Right atrium auricular region (tissue), 2 donors: ENCODE measurements around the gene APOL4. TPM values are rescaled to one million over a fixed set of nuclear protein-coding genes. Genes with fewer than 3 reads are reported as not detected.
"Not testable (repeated sequence)": the region's sequence is repeated elsewhere in the genome, so short reads cannot be mapped to it uniquely, and the experiment has no call there.

Experiments used
- DNase-seq: peaks from one replicate; pipeline ENCODE4 v3.0.0-alpha.2; 2019; ENCODE audit warnings: low spot score
- H3K27ac ChIP-seq, 2 donors: fragments of 200-600 bp; sonication (generic); 1 replicate in 1 of 2; 2 replicates in 1 of 2; pipeline ENCODE4 v1.5.1; 2016 to 2019
- H3K27me3 ChIP-seq, 2 donors: fragments of 200-600 bp; sonication (generic); one replicate each; pipeline versions ENCODE4 v1.5.1 to v1.6.0; 2017 to 2019
- H3K36me3 ChIP-seq: fragments of 200-600 bp; sonication (generic); one replicate; pipeline ENCODE4 v1.5.1; 2016
- H3K4me1 ChIP-seq, 2 donors: fragments of 200-600 bp; sonication (generic); one replicate each; pipeline versions ENCODE4 v1.5.1 to v1.6.0; 2017 to 2019
- H3K4me3 ChIP-seq, 2 donors: fragments of 200-600 bp; sonication (generic); 1 replicate in 1 of 2; 2 replicates in 1 of 2; pipeline ENCODE4 v1.5.1; 2017 to 2019; ENCODE audit warnings: mild to moderate bottlenecking in 1 of 2, moderate library complexity in 1 of 2
- H3K9me3 ChIP-seq, 2 donors: fragments of 200-600 bp; sonication (generic); one replicate each; pipeline ENCODE4 v1.5.1; 2019
- total RNA-seq, 2 donors: library from RNA; depleted of rRNA; stranded (reverse); fragments of >200 nt; gene quantifications; one replicate each; pipeline ENCODE4 v1.1.0, GENCODE V29; 2016
- TF ChIP-seq, protein P1 (sequence below), 2 donors: fragments of 200-600 bp; sonication (generic); IDR thresholded peaks; one replicate each; pipeline ENCODE4 v1.5.1; 2019; ENCODE audit warnings: antibody characterized with exemption in 2 of 2

APOL4 gene
- total RNA-seq, 2 donors from 2014 or later = 0.24 to 2.1 TPM

DNA sequence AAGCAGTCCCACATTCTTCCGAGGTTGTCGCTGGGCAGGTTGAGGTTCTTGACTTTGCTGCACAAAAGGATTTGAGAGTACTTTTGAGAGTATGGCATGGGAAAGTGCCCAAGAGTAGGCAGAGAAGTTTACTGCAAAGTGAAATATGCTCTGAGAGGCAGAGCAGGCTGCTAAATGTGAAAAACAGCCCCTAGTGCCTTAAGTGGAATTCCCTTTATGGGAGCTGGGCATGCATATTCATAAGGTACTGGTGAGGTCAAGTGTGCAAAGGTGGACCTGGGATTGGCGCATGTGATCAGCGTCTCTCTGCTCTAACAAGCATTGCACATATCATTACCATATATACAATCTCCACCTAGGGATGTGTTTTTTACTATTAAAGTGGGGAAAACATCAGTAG, 12.0 kb upstream of the APOL4 start:
- Histone ChIP-seq H3K9me3 (no peaks in the 10 kb centered on the region), H3K27ac (no peak overlapping the region)
- DNase-seq = no peak

DNA sequence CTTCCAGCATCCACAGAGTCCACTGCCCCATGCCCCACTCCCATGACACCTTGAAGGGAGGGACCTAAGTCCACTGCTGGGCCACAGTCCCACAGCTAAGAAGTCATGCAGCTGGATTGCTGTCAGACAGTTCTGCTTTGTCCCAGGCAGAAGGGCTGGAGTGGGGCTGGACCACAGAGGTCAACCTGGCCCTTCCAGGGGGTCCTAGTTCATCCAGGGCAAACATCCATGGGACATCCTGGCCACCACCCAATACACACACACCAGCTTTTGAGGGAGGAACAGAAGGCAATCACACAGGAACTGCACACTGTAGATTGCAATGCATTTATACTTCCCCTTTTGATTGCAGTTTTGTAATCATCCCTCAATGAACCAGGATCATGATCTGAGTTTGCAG, 11.3 kb upstream of the APOL4 start:
- Histone ChIP-seq H3K9me3 (no peaks in the 10 kb centered on the region), H3K36me3 (no peaks in the 10 kb centered on the region), H3K4me3 (no peak overlapping the region), H3K27me3 (no peaks in the 10 kb centered on the region), H3K4me1 (peaks cover 0 to 4% of the 10 kb centered on the region in 2 donors), H3K27ac (no peak overlapping the region)
- DNase-seq = no peak
- TF ChIP-seq, protein P1, sequence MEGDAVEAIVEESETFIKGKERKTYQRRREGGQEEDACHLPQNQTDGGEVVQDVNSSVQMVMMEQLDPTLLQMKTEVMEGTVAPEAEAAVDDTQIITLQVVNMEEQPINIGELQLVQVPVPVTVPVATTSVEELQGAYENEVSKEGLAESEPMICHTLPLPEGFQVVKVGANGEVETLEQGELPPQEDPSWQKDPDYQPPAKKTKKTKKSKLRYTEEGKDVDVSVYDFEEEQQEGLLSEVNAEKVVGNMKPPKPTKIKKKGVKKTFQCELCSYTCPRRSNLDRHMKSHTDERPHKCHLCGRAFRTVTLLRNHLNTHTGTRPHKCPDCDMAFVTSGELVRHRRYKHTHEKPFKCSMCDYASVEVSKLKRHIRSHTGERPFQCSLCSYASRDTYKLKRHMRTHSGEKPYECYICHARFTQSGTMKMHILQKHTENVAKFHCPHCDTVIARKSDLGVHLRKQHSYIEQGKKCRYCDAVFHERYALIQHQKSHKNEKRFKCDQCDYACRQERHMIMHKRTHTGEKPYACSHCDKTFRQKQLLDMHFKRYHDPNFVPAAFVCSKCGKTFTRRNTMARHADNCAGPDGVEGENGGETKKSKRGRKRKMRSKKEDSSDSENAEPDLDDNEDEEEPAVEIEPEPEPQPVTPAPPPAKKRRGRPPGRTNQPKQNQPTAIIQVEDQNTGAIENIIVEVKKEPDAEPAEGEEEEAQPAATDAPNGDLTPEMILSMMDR (IDR thresholded peaks at IDR 0.05) = no peak

More for the DNA sequence above, 12.0 kb upstream of the APOL4 start:
- Histone ChIP-seq H3K36me3 (no peaks in the 10 kb centered on the region), H3K27me3 (no peaks in the 10 kb centered on the region), H3K4me1 (peaks cover 0 to 4% of the 10 kb centered on the region in 2 donors), H3K4me3 (no peak overlapping the region)
- TF ChIP-seq, protein P1 (IDR thresholded peaks at IDR 0.05) = no peak

DNA sequence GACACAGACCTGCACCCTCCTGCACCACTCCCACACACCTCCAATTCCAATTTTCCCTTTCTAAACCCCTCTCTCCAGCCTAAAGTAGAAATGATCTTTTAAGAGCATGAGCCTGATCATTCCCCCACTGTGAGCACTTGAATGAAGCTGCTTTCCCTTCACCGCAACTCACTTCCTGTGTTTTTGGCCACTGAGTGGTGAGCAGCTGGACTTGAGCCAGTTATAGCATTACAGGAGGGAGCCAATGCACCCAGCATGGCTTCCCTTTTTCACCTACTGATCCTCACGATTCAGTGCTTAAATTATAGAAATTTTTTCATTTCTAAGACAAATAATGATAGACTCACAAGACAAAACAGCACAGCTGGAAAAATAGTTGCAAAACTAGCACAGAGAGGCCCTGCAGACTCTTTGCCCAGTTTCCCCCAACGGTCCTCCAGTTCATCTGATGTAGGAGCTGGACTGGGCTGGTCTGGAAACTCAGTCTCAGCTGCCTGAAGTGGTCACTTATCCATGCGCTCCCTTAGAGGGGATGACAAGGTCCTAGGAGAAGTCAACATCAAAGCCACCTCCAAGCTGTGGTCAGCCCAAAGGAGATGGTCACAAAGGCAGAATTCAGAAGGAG, 9.7 kb upstream of the APOL4 start:
- TF ChIP-seq, protein P1 (IDR thresholded peaks at IDR 0.05) = no peak
- no peak overlapping the region for H3K27ac ChIP-seq
- DNase-seq = no peak
- peaks cover 0 to 4% of the 10 kb centered on the region in 2 donors for H3K4me1 ChIP-seq
- no peaks in the 10 kb centered on the region for H3K36me3 ChIP-seq
- H3K9me3 ChIP-seq = no peaks in the 10 kb centered on the region
- no peak overlapping the region for H3K4me3 ChIP-seq
- no peaks in the 10 kb centered on the region for H3K27me3 ChIP-seq

DNA sequence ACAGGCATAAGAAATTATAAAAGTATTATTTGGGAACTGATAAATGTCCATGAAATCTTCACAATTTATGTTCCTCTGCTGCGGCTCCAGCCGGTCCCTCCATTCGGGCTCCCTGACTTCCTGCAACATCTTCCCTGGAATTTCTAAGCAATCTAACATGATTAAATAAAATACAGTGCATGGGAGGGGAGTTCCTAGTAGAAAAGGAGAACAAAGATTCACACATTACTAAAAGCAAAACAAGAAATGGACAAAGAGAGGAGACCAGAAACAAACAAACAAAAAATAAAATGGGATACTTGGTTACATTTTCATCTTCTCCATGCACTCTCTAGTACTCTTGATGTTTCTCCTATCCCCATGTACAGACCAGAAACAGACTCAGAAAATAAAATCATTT, 8.6 kb upstream of the APOL4 start:
- TF ChIP-seq, protein P1 (IDR thresholded peaks at IDR 0.05) = no peak
- no peak for DNase-seq
- H3K27me3 ChIP-seq = no peaks in the 10 kb centered on the region
- no peaks in the 10 kb centered on the region for H3K36me3 ChIP-seq
- H3K27ac ChIP-seq = no peak overlapping the region
- H3K4me1 ChIP-seq = peaks cover 0 to 4% of the 10 kb centered on the region in 2 donors
- no peak overlapping the region for H3K4me3 ChIP-seq
- H3K9me3 ChIP-seq = no peaks in the 10 kb centered on the region

GRCh38 chr22:36209488-36209908, 7.9 kb upstream of the APOL4 start:
- not testable (repeated sequence) for H3K36me3 ChIP-seq, H3K27ac ChIP-seq, DNase-seq, H3K4me3 ChIP-seq, H3K4me1 ChIP-seq, H3K27me3 ChIP-seq, H3K9me3 ChIP-seq

DNA sequence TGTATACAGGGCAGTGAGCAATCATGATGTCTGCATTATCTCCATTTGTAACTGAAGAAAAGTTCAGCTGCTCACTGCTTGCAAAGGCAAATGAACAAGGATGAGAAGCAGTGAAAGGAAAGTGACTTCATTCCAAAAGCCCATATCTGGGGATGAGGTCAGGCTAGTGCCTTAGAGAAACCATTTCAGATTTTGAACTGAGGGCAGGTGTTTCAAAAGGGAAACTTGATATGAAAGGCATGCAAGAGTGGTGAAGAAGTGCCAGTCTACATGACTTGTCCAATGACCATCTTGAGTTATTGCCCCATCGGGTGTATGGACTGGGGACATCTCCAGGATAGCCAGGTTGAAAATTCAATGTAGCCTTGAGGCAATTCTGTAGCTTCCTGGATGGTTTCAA, 7.3 kb upstream of the APOL4 start:
- TF ChIP-seq, protein P1 (IDR thresholded peaks at IDR 0.05) = no peak

More for the DNA sequence above, 7.3 kb upstream of the APOL4 start:
- DNase-seq = no peak
- Histone ChIP-seq H3K27ac (no peak overlapping the region), H3K27me3 (no peaks in the 10 kb centered on the region), H3K9me3 (no peaks in the 10 kb centered on the region), H3K4me1 (peaks cover 0 to 4% of the 10 kb centered on the region in 2 donors), H3K4me3 (no peak overlapping the region), H3K36me3 (no peaks in the 10 kb centered on the region)
